Ascending aorta (tissue), 2 donors: ENCODE data around the gene ANP32B. TPM values are rescaled to one million over a fixed set of nuclear protein-coding genes. Genes with fewer than 3 reads are reported as not detected.
A peak's percentile ranks its signal among the peaks of the same experiment; 100 is the strongest.

Experiments
- DNase-seq, 2 donors: peaks; one replicate each; pipeline ENCODE4 v3.0.0-alpha.2; 2019; ENCODE audit warnings: low spot score in 2 of 2
- H3K27ac ChIP-seq, 2 donors: fragments of 200-600 bp; sonication (generic); one replicate each; pipeline ENCODE4 v1.5.1; 2016 to 2017; ENCODE audit warnings: mild to moderate bottlenecking in 1 of 2
- H3K27me3 ChIP-seq: fragments of 200-600 bp; sonication (generic); one replicate; pipeline ENCODE4 v1.5.1; 2017
- H3K36me3 ChIP-seq, 2 donors: fragments of 200-600 bp; sonication (generic); one replicate each; pipeline ENCODE4 v1.5.1; 2016
- H3K4me1 ChIP-seq, 2 donors: fragments of 200-600 bp; sonication (generic); one replicate each; pipeline ENCODE4 v1.5.1; 2016 to 2017; ENCODE audit warnings: mild to moderate bottlenecking in 1 of 2
- H3K4me3 ChIP-seq, 2 donors: fragments of 200-600 bp; sonication (generic); one replicate each; pipeline ENCODE4 v1.5.1; 2016 to 2017; ENCODE audit warnings: mild to moderate bottlenecking in 1 of 2
- H3K9me3 ChIP-seq, 2 donors: fragments of 200-600 bp; sonication (generic); one replicate each; pipeline ENCODE4 v1.5.1; 2016
- intact Hi-C: fragments of 100-400 bp; cut with DNase I; formaldehyde crosslinking; loops from one replicate; pipeline ENCODE4 v1.15.1; 2023
- total RNA-seq: library from RNA; depleted of rRNA; stranded (reverse); fragments of >200 nt; gene quantifications from one replicate; pipeline ENCODE4 v1.1.0, GENCODE V29; 2016
- TF ChIP-seq, protein P1 (sequence below), 3 experiments: fragments of 200-600 bp in 2 of 3; fragments of 450-650 bp in 1 of 3; sonication (generic) in 2 of 3; IDR thresholded peaks; one replicate each; pipeline ENCODE4 v1.5.1; 2016 to 2019; ENCODE audit warnings: antibody characterized with exemption in 3 of 3, mild to moderate bottlenecking in 1 of 3, moderate library complexity in 1 of 3

ANP32B gene
- total RNA-seq: 13.9 TPM

DNA sequence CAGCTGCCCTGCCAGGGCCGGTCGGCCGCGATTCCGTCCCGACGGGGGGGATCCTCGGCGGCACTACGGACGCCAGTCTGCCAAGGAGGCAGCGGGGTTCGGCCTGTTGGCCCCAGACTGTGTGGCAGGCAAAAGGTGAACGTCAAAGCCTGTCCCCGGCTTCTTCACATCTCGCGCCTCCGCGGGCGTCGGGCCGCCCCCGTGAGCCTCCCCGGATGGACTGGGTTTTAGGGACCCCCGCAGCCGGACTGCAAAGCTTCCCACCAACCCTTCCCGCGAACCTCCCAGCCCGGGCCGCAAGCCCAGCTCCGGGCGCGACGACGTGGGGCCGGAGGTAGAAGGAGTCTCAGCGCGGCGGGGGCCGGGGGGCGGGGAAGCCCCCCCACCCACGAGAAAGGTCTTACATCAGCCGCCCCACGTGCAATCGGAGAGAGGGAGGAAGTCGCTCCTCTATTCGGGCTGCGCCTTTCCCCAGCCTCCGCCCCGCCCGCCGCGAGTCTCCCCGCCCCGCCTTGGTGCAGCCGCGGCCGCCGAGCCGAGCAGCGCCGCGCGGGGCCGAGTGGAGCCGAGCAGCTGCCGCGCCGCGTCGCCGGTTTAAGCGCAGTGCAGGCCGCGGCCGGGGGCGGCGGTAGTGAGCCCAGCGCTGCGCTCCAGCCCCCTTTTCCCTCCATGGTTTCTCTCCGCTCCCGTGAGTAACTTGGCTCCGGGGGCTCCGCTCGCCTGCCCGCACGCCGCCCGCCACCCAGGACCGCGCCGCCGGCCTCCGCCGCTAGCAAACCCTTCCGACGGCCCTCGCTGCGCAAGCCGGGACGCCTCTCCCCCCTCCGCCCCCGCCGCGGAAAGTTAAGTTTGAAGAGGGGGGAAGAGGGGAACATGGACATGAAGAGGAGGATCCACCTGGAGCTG, at the start of gene ANP32B:
ANP32B (plus strand) TSS at position 659 of the 906 bp plus-strand sequence; CDS start at position 874, 215 bp downstream.
- H3K9me3 ChIP-seq: no peaks in the 10 kb centered on the region
- TF ChIP-seq, protein P1, sequence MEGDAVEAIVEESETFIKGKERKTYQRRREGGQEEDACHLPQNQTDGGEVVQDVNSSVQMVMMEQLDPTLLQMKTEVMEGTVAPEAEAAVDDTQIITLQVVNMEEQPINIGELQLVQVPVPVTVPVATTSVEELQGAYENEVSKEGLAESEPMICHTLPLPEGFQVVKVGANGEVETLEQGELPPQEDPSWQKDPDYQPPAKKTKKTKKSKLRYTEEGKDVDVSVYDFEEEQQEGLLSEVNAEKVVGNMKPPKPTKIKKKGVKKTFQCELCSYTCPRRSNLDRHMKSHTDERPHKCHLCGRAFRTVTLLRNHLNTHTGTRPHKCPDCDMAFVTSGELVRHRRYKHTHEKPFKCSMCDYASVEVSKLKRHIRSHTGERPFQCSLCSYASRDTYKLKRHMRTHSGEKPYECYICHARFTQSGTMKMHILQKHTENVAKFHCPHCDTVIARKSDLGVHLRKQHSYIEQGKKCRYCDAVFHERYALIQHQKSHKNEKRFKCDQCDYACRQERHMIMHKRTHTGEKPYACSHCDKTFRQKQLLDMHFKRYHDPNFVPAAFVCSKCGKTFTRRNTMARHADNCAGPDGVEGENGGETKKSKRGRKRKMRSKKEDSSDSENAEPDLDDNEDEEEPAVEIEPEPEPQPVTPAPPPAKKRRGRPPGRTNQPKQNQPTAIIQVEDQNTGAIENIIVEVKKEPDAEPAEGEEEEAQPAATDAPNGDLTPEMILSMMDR (IDR thresholded peaks at IDR 0.05): peak; percentile 65 to 98 (median 71)
- H3K4me3 ChIP-seq: peak within 1 kb of the TSS; percentile 86 to 91
- H3K27ac ChIP-seq: peak within 1 kb of the TSS; percentile 97 to 99
- H3K36me3 ChIP-seq: no peaks in the 10 kb centered on the region
- H3K27me3 ChIP-seq: no peaks in the 10 kb centered on the region
- peak; percentile 63 to 95 for DNase-seq
- intact Hi-C loops: loop anchor here (1.0 to 10.0 kb wide), 4 partner anchors 73 to 812 kb away; partner anchors contain the start of genes ANKS6, NANS and TDRD7
- H3K4me1 ChIP-seq: peaks cover 7 to 17% of the 10 kb centered on the region in 2 donors

DNA sequence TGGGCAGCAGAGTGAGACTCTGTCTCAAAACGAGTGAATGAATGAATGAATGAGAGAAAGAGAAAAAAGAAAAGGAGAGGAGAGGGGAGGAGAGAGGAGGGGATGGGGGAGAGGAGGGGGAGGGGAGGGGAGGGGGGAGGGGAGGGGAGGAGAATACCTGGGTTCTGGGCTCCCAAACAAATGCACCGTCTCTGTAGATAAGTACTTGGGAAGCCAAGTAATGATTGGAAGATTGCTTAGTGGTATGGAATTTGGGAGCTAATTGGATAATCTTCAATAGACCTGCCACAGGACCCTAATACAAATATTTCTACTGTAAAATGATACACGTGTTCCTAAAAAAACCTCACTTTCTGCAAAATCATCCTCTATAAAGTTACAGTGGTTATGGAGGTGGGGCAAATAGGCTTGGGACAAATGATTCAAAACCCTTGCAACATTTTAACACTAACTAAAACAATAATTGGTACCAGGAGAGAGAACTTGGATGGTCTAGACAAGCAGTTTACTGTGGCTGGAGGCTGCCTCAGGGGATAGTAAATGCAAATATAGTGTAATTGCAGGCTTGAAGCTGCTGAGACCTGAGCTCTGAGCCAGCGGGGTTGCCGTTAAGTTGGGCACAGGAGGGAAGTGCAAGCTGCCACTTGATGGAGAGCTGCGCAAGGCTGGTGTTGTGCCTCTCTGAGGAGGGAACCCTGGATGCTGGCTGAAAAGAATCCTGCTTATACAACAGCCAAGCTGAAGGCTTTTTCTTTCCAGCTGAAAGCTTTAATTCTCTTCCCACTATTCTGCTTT, 48.6 kb upstream of the ANP32B start:
- Histone ChIP-seq H3K36me3 (no peaks in the 10 kb centered on the region), H3K4me1 (no peaks in the 10 kb centered on the region), H3K27me3 (no peaks in the 10 kb centered on the region), H3K4me3 (no peak overlapping the region), H3K27ac (no peak overlapping the region), H3K9me3 (no peaks in the 10 kb centered on the region)
- intact Hi-C loops: no loop called here
- TF ChIP-seq, protein P1 (IDR thresholded peaks at IDR 0.05): no peak
- DNase-seq: no peak

DNA sequence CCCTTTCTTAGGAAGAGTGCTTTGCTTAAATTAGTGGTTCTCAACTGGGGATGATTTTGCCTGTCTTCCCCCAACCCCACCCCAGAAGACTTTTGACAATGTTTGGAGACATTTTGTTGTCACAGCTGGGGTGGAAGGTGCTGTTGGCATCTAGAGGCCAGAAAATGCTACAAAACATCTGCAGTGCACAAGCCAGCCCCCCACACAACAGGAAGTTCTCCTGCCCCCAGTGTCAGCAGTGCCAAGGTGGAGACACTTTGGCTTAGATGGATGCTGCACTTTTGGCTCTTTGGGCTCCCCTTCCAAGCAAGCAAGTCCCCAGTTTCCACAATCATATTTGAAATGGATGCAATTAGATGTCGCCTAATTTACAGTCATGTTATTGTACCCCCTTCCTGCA, 47.9 kb upstream of the ANP32B start:
- intact Hi-C loops: no loop called here
- DNase-seq: no peak
- Histone ChIP-seq H3K36me3 (no peaks in the 10 kb centered on the region), H3K4me3 (no peak overlapping the region), H3K4me1 (no peaks in the 10 kb centered on the region), H3K27me3 (no peaks in the 10 kb centered on the region), H3K27ac (no peak overlapping the region), H3K9me3 (no peaks in the 10 kb centered on the region)
- TF ChIP-seq, protein P1 (IDR thresholded peaks at IDR 0.05): no peak

DNA sequence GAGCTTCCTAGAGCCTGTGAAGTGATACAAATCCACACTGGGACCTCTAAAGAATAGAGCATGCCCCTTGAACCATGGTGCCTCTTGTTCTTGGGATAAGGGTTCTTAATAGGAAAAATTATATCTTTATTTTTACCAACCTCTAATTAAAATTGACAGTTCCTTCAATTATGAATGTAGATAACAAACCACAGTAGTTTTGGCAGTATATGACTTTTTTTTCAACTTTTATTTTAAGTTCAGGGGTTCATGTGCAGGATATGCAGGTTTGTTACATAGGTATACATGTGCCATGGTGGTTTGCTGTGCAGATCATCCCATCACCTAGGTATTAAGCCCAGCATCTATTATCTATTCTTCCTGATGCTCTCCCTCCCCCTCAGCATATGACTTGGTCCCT, 46.1 kb upstream of the ANP32B start:
- Histone ChIP-seq H3K27me3 (no peaks in the 10 kb centered on the region), H3K9me3 (no peaks in the 10 kb centered on the region), H3K27ac (no peak overlapping the region), H3K4me1 (no peaks in the 10 kb centered on the region), H3K4me3 (no peak overlapping the region), H3K36me3 (no peaks in the 10 kb centered on the region)
- no peak for DNase-seq
- intact Hi-C loops: no loop called here
- TF ChIP-seq, protein P1 (IDR thresholded peaks at IDR 0.05): no peak

DNA sequence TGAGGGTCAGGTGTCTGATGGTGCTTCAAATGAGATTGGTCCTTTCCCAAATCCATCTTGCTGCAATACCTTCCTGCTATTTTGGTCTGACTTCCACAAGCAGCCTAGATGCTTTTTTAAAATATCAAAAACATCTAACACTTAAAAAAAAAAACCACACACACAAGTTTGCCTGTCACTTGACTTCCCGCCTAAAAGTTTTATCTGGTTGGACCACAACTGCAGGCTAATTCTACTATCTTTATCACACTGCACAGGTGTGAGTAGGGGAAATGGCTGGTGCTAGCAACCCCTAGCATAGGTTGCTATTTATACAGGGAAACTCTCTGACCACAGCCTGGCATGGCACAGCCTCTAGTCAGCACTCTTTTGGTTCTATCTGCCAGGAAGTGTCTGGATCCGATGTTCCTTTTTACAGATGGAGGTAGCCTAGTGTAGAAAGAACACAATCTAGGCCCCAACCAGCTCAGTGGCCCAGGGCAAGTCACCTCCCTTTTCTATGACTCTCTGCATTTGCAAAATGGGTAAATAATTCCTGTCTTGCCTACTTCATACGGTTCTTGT, 45.0 kb upstream of the ANP32B start, which contains the start of gene HEMGN:
HEMGN (minus strand) TSS at position 92 of the 564 bp plus-strand sequence; CDS start at position 56, 36 bp downstream.
- TF ChIP-seq, protein P1 (IDR thresholded peaks at IDR 0.05): no peak
- DNase-seq: no peak
- H3K27me3 ChIP-seq: no peaks in the 10 kb centered on the region

More for the DNA sequence above, 45.0 kb upstream of the ANP32B start, which contains the start of gene HEMGN:
- no peak within 1 kb of the TSS for H3K4me3 ChIP-seq
- no peak within 1 kb of the TSS for H3K27ac ChIP-seq
- no peaks in the 10 kb centered on the region for H3K36me3 ChIP-seq
- H3K4me1 ChIP-seq: no peaks in the 10 kb centered on the region
- H3K9me3 ChIP-seq: no peaks in the 10 kb centered on the region
- intact Hi-C loops: no loop called here
